ENCODE measurements around the gene INSIG1.
A peak's percentile ranks its signal among the peaks of the same experiment; 100 is the strongest.

INSIG1 gene

GRCh38 chr7:155297517-155298287, at the start of gene INSIG1:
INSIG1 (plus strand) TSS chr7:155297878; CDS start chr7:155298286, 408 bp downstream.
- Histone ChIP-seq H3K4me3 (ENCODE audit: low read depth, low read length) (peak within 1 kb of the TSS; percentile 75), H3K36me3 (ENCODE audit: control insufficient read depth, insufficient read depth, low read length) (no peaks in the 10 kb centered on the region), H3K79me2 (peaks cover 2% of the 10 kb centered on the region), H3K27ac (peak within 1 kb of the TSS; percentile 82), H3K9ac (no peak within 1 kb of the TSS), H3K27me3 (ENCODE audit: control insufficient read depth, insufficient read depth, low read length) (no peaks in the 10 kb centered on the region), H3K4me2 (ENCODE audit: low read length) (peak within 1 kb of the TSS; percentile 96), H2AFZ (peak within 1 kb of the TSS; percentile 90), H3K4me1 (peaks cover 4% of the 10 kb centered on the region), H3K9me3 (ENCODE audit: control insufficient read depth, low read length) (no peaks in the 10 kb centered on the region)
- no peak for TF ChIP-seq CTCF (IDR thresholded peaks at IDR 0.05)

GRCh38 chr7:155248366-155248756, 49.3 kb upstream of the INSIG1 start:
- H3K27me3 ChIP-seq (ENCODE audit: control insufficient read depth, insufficient read depth, low read length), result no peaks in the 10 kb centered on the region
- H2AFZ ChIP-seq, result no peak overlapping the region
- peaks cover 19% of the 10 kb centered on the region for H3K4me1 ChIP-seq
- H3K4me3 ChIP-seq (ENCODE audit: low read depth, low read length), result no peak overlapping the region
- no peaks in the 10 kb centered on the region for H3K36me3 ChIP-seq (ENCODE audit: control insufficient read depth, insufficient read depth, low read length)
- no peaks in the 10 kb centered on the region for H3K9me3 ChIP-seq (ENCODE audit: control insufficient read depth, low read length)
- H3K27ac ChIP-seq, result no peak overlapping the region
- H3K4me2 ChIP-seq (ENCODE audit: low read length), result no peak overlapping the region
- H3K79me2 ChIP-seq, result no peaks in the 10 kb centered on the region
- no peak overlapping the region for H3K9ac ChIP-seq
- no peak for TF ChIP-seq CTCF (IDR thresholded peaks at IDR 0.05)

GRCh38 chr7:155251831-155252230, 45.8 kb upstream of the INSIG1 start:
- H3K4me3 ChIP-seq (ENCODE audit: low read depth, low read length), result peak overlapping the region; percentile 24
- no peak for TF ChIP-seq CTCF (IDR thresholded peaks at IDR 0.05)
- peak overlapping the region; percentile 59 for H3K4me2 ChIP-seq (ENCODE audit: low read length)
- H3K27ac ChIP-seq, result peak overlapping the region; percentile 81
- H3K36me3 ChIP-seq (ENCODE audit: control insufficient read depth, insufficient read depth, low read length), result no peaks in the 10 kb centered on the region
- H2AFZ ChIP-seq, result peak overlapping the region; percentile 48
- no peak overlapping the region for H3K9ac ChIP-seq
- H3K79me2 ChIP-seq, result no peaks in the 10 kb centered on the region
- H3K9me3 ChIP-seq (ENCODE audit: control insufficient read depth, low read length), result no peaks in the 10 kb centered on the region
- H3K27me3 ChIP-seq (ENCODE audit: control insufficient read depth, insufficient read depth, low read length), result no peaks in the 10 kb centered on the region
- H3K4me1 ChIP-seq, result peaks cover 29% of the 10 kb centered on the region

- Histone ChIP-seq H3K4me3 (ENCODE audit: low read depth, low read length) (peak overlapping the region; percentile 24), H3K9me3 (ENCODE audit: control insufficient read depth, low read length) (no peaks in the 10 kb centered on the region), H3K4me2 (ENCODE audit: low read length) (peak overlapping the region; percentile 59), H3K36me3 (ENCODE audit: control insufficient read depth, insufficient read depth, low read length) (no peaks in the 10 kb centered on the region), H3K4me1 (peaks cover 33% of the 10 kb centered on the region), H3K27ac (peak overlapping the region; percentile 81), H2AFZ (peak overlapping the region; percentile 48), H3K27me3 (ENCODE audit: control insufficient read depth, insufficient read depth, low read length) (no peaks in the 10 kb centered on the region), H3K9ac (no peak overlapping the region), H3K79me2 (no peaks in the 10 kb centered on the region)
- TF ChIP-seq CTCF (IDR thresholded peaks at IDR 0.05), result no peak
Observed at GRCh38 chr7:155252444-155252887, 45.2 kb upstream of the INSIG1 start.

Data from parathyroid adenoma (tissue), 2 donors.